Hippocampal formation (tissue), 2 donors: ENCODE data around the gene PDGFA.

ENCODE experiments used
- DNase-seq, 2 donors: peaks; one replicate each; lab custom pipeline; 2025; lab: John Stamatoyannopoulos, UW

PDGFA gene

DNA sequence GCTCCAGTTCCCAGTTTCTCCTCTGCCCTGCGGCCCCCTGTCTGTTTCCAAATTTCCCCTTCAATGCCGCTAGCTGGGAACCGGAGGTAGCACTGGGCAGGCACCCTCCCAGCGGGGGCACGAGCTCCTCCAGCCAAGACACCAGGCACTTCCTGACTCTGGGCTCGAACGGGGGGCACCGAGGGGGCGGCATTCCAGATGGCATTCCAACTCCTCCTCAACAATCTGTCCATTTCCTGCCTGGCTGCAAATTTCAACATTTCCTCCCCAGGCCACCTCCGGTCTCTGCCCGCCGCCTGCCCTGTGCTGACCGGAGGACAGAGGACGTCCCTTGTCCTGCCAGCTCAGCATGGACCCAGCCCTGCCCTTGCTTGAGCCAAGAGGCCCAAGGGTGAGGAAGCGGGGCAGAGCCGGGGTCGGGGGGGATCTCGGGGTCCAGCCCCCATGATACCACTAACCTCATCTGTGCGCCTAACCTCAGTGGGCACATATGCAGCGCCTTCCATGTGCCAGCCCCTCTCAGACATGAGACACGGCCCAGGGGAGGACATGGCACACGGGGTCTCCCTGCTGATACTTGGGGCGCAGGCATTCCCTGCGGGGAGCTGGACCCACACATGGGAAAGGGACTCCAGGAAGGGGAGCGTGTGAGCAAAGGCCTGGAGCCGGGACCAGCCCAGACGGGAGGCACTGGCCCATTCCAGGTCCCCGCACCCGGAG, 58.0 kb downstream of the PDGFA start:
- DNase-seq = no peak

- DNase-seq = no peak
These were observed 58.6 kb downstream of the PDGFA start for GRCh38 chr7:461117-461452.

DNA sequence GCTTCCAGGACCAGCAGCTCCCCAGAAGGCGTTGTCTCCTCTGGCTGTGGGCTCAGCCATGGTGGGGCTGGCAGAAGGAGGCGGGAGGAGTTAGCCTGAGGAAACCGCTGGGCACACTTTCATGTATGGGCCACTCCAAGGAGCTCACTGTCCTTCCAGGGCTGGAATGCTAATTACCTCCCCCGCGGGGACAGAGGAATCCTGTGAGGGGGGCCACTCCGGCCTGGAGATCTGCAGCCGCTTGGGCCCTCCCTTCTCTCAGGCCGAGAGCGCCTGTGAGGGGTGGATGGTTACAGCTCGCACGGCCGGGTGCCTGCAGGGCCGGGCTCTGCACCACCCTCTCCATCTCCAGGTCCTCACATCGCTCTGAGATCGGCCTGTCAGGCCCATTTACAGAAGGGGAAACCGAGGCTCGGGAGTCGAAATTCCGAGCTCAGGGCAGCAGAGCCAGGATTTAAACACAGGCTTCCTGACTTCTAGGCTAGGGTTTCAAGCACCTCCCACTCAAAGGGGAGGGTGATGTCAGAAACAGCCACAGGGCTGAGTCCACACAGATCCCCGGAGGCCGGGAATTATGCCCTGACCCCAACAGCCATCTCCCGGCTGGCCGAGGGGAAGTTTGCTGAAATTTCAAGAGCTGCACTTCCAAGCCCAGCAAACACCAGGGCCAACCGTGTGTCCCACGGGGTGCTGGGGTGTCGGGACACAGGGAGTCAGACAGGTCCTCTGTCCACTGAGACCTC, 59.1 kb downstream of the PDGFA start:
- no peak for DNase-seq

GRCh38 chr7:459584-460373, 59.9 kb downstream of the PDGFA start:
- no peak for DNase-seq

DNA sequence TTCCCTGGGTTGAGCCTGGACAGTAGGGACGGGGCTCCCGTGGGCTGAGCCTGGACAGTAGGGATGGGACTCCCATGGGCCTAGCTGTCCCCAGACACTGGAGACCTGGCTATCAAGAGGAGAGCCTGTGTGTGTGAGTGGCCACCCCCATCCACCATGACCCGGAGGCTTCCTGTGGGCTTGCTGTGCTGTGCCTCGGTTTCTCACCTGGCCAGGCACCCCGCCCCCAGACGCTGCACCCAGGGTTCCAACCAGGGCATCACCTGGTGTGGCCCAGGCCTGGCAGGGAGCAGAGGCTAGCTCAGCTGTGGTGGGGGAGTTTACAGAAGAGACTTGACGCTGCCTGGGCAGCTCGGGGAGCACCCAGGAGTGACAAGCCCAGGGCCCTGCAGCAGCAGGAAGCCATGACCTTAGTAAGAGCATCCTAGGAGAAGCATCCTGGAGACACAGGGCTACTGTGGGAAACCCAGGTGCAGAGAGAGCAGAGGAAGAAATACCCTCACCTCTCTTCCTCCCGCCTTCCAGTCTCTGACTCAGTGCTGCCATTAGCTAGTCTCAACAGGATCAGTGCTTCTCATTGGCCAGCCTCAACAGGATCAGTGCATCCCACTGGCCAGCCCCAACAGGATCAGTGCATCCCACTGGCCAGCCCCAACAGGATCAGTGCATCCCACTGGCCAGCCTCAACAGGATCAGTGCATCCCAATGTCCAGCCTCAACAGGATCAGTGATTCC, 61.0 kb downstream of the PDGFA start:
- no peak for DNase-seq

DNA sequence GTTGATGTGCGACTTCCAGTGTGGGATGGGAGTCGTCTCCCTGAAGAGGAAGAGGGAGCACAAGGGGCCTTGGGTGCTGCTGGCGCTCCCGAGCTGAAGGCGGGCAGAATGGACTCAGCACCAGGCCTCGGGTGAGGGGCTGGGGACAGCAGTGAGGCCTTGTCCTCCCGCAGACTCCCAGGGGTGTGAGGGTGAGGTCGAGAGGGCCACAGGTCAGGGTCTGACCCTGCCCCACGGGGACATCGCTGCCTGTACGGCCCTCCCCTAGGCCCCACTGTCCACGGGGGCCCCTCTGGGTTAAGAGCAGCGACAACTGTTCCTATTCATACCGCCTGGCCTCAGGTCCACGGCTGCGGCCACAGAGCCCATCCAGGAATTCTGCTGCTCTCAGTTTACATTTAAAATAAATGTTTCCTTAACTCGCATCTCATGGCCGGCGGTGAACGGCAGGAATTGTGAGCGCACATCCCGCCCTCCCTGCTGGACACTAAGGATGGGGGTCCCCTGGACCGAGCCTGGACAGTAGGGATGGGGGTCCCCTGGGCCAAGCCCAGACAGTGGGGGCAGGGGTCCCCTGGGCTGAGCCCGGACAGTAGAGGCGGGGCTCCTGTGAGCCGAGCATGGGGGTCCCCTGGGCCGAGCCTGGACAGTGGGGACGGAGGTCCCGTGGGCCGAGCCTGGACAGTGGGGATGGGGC, 61.7 kb downstream of the PDGFA start:
- no peak for DNase-seq

DNA sequence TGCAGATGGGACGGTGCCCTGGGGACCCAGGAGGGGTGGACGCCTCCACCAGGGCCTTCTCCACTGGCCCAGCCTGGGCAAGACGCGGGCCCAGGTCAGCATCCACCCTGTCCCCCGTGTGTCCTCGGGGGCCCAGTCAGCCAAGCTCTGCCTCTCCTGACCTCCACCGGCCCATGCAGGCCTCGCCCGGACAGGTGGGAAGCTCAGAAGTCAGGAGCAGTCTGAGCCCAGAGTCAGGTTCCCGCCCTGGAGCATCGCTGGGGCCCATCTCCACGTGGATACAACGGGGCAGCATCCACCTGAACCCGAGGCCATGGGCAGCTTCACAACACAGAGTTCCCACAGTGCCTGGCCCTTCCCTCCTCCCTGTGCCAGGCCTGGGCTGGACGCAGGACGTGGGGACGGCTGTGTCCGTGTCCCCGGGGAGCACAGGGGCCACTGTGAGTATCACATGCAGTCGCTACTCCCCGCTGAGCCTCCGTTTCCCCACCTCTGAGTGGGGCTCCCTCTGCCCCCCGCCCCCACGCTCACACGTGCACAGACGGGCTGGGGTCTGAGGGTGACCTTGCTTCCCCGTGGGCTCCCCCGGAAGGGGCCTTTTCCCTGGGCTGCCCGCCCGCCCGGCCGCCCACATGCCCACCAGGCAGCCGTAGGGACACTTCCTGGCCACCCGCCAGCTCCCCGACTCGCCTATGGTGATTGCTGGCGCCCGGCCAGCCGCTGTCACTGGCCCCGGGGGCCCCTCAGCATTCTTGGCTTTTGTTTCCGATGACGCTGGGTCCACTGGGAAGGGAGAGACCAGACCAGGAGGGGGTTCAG, 64.3 kb downstream of the PDGFA start:
- DNase-seq = no peak

- no peak for DNase-seq
These were observed 65.1 kb downstream of the PDGFA start for GRCh38 chr7:454356-455109.

DNA sequence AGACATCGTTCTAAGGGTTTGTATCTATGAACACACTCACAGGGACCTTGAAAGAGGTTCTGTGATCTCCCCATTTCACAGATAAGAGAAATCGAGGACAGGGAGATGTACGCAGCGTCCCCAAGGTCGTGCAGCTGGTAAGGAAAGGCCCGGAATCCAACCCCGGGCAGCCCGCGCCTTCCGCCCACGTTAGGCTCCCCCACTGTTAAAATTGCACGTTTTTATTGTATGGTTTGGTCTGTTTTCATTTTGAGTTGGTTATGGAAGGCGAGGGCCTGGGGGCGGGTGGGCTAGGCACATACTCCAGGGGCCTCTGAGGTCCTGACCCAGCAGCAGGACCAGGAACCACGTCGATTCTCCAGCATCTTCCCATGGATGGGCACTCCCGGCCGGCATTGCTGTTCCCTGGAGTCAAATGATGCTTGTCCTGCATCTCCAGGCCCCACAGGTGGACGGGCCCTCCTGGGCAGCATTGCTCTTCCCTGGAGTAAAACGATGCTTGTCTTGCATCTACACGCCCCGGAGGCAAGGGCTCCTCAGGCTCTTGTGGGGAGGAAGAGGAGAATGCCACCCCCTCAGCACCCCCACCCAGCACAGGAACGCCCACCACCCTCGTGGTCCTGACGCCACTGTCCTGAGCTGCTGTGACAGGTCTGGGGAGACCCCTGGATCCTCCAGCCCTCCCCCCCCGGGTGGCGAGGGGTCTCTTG, 65.9 kb downstream of the PDGFA start:
- DNase-seq = no peak

DNA sequence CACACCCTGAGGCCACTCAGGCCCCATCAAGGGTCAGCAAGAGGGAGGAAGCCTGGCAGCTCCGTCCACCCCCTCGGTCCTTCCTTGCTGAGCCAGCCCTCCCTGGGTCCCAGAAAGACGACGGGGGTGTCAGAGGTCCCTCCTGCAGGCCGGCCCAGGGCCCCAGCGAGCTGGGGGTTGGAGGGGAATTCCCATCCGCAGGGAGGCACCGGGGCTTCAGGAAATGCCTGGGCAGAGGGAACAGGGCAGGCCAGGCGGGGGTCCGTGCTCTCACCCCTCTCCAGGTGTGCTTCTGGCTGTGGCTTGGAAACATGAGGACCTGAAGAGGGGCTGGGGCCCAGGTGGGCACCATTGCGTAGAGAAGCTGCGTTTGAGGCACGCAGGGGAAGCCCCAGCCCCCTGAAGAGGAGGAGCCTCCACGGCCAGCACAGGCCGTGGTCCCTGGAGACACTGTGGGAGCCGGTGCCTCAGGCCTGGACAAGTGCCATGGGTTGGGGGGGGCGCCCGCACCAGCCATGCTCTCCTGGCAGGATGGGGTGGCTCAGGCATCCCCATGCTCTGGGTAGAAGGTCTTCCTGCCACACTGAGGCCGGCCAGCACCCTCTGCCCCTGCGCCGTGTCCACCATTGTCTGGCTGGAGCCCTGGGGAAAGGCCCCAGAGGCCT, 66.7 kb downstream of the PDGFA start:
- DNase-seq = no peak

- DNase-seq = no peak
These were observed 67.4 kb downstream of the PDGFA start for GRCh38 chr7:452226-452751.

DNA sequence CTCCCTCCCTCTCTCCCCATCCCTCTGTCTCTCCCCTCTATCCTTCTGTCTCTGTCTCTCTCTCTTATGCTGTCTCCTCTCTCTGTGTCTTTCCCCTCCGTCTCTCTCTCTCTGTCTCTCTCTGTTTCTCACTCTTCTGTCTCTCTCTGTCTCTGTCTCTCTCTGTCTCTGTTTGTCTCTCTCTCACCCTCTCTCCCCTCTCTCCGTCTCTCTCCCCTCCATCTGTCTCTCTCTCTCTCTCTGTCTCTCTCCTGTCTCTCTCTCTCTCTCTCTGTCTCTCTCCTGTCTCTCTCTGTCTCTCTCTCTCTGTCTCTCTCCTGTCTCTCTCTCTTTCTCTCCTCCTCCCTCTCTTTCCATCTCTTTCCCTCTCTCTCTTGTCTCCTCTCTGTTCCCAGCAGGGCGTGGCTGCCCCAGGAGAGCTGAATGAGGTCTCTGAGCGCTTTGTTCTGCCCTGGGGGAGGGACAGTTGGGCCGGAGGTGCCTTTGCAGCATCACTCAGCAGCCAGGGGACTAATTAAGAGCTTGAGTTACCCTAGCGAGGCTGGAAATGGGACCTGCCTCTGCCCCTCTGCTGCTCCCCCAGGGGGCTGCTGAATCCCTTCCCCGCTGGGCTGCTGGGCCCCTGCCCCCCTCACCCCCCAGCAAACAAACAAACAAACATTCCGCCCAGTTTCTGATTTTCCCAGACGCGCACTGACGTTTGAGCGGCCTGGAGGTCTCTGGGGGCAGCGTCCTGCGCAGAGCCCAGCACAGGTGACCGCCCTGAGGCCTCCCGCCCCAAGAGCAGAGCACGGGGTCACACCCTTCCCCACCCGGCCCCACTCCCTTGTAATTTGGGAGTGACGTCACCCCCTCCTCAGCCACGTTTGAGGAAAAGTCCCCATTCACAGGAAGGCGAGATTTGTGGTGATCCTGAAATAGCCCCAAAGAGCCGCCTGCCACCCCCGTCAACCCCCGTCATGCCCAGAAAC, 68.1 kb downstream of the PDGFA start:
- no peak for DNase-seq

DNA sequence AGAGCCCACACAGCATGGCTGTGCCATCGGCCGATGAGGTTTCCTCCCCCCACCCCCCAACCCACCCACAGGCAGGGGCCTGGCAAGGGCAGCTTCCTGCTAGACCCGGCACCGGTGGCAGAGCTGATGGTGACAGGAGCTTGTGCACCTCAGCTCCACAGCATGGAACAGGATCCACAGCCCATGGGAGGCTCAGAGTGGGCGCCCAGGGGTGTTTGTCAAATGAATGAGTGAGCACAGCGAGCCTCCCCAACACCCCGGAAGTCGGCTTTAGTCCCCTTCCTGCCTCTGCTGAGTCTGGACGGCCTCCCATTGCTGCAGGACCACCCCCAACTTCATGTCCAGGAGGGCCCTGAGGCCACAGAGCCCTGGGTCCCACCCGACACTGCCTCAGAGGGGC, 68.9 kb downstream of the PDGFA start:
- no peak for DNase-seq

GRCh38 chr7:450036-450435, 69.6 kb downstream of the PDGFA start:
- DNase-seq = no peak

DNA sequence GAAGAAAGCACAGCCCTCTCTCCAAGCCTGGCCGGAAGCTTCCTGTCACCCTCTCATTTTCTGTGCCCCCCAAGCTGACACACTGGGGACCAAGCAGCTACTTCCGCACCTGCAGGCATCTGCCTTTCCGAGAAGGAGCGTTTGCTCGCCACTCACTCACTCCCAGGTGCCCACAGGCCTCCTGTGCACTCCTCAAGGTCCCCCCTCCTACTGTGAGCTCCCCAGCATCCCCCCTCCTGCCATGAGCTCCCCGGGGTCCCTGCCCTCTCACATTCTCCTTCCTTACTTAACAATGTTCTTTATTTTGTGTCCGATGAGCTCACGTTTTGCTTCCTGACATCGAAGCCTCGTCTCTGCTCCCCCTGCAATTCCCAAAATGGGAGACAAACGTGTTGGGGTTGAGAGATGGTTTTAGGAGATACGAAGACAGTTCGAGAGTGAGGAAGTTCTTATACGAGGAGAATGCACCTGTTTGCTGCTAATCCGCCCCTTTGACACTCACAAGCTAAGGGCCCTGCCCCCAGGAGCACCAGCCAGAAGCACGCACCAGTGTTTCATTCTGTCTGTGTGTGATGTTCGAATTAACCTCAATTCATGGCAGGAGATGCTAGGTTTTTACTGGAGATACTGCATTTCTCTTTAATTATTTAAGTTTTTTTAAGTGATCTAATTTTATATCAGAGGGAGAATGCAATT, 70.2 kb downstream of the PDGFA start:
- no peak for DNase-seq

DNA sequence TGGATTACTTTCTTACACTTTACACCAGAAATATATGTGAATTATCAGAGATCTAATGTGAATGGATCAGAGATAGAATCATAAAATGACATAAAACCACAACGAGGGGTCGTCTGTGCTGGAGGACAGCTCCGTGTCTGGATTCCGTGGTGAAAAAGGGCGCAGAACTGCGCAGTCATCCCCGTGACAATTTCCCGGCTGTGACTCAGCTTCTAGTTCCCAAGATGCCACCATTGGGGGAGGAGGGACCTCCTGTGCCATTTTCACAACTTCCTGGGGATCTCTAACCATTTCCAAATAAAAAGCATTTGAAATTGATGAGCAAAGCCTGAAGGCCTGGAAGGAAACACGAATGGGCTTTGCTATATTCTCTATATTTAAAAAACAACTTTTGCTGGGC, 72.1 kb downstream of the PDGFA start:
- no peak for DNase-seq
